ENCODE measurements around the gene RBMS3. TPM values are rescaled to one million over a fixed set of nuclear protein-coding genes. Genes with fewer than 3 reads are reported as not detected.

RBMS3 gene
- polyA plus RNA-seq, 3 donors from 2014 or later: not detected

- Mint-ChIP-seq H3K4me3 (no peak overlapping the region), H3K27ac (no peak overlapping the region), H3K27me3 (ENCODE audit: low read depth in 3 of 3) (no peaks in the 10 kb centered on the region)
These were observed 128.5 kb downstream of the RBMS3 start for GRCh38 chr3:29409409-29409808.

GRCh38 chr3:29410220-29410619 is 129.3 kb downstream of the RBMS3 start:
- H3K4me3 Mint-ChIP-seq: no peak overlapping the region
- H3K27ac Mint-ChIP-seq: no peak overlapping the region
- DNase-seq: no peak
- no peaks in the 10 kb centered on the region for H3K27me3 Mint-ChIP-seq (ENCODE audit: low read depth in 3 of 3)
- no peaks in the 10 kb centered on the region for H3K36me3 Mint-ChIP-seq
- peaks cover 0 to 14% (median 0%) of the 10 kb centered on the region in 6 donors for H3K9me3 Mint-ChIP-seq
- H3K4me1 Mint-ChIP-seq: no peaks in the 10 kb centered on the region

More at GRCh38 chr3:29409409-29409808, 128.5 kb downstream of the RBMS3 start:
- H3K9me3 Mint-ChIP-seq: peaks cover 0 to 19% (median 0%) of the 10 kb centered on the region in 6 donors
- no peaks in the 10 kb centered on the region for H3K36me3 Mint-ChIP-seq
- H3K4me1 Mint-ChIP-seq: no peaks in the 10 kb centered on the region
- DNase-seq: no peak

GRCh38 chr3:29410660-29411405 is 130.0 kb downstream of the RBMS3 start:
- Mint-ChIP-seq H3K9me3 (peaks cover 0 to 8% (median 0%) of the 10 kb centered on the region in 6 donors), H3K36me3 (no peaks in the 10 kb centered on the region), H3K27me3 (ENCODE audit: low read depth in 3 of 3) (no peaks in the 10 kb centered on the region), H3K4me1 (no peaks in the 10 kb centered on the region), H3K27ac (no peak overlapping the region), H3K4me3 (no peak overlapping the region)
- DNase-seq: no peak

GRCh38 chr3:29412110-29412509 is 131.2 kb downstream of the RBMS3 start:
- Mint-ChIP-seq H3K36me3 (no peaks in the 10 kb centered on the region), H3K27ac (no peak overlapping the region), H3K27me3 (ENCODE audit: low read depth in 3 of 3) (no peaks in the 10 kb centered on the region), H3K4me1 (no peaks in the 10 kb centered on the region), H3K4me3 (no peak overlapping the region), H3K9me3 (peaks cover 0 to 7% (median 0%) of the 10 kb centered on the region in 6 donors)
- no peak for DNase-seq

GRCh38 chr3:29414468-29415224 is 133.8 kb downstream of the RBMS3 start:
- H3K36me3 Mint-ChIP-seq: no peaks in the 10 kb centered on the region
- H3K4me1 Mint-ChIP-seq: no peaks in the 10 kb centered on the region
- H3K27ac Mint-ChIP-seq: no peak overlapping the region
- H3K9me3 Mint-ChIP-seq: peaks cover 0 to 7% (median 0%) of the 10 kb centered on the region in 6 donors
- no peaks in the 10 kb centered on the region for H3K27me3 Mint-ChIP-seq (ENCODE audit: low read depth in 3 of 3)
- no peak overlapping the region for H3K4me3 Mint-ChIP-seq
- no peak for DNase-seq

GRCh38 chr3:29415482-29416223 is 134.8 kb downstream of the RBMS3 start:
- Mint-ChIP-seq H3K4me3 (no peak overlapping the region), H3K36me3 (no peaks in the 10 kb centered on the region), H3K27me3 (ENCODE audit: low read depth in 3 of 3) (no peaks in the 10 kb centered on the region), H3K27ac (no peak overlapping the region), H3K9me3 (peaks cover 0 to 7% (median 0%) of the 10 kb centered on the region in 6 donors), H3K4me1 (no peaks in the 10 kb centered on the region)
- DNase-seq: no peak

- no peak overlapping the region for H3K27ac Mint-ChIP-seq
- H3K36me3 Mint-ChIP-seq: no peaks in the 10 kb centered on the region
- H3K4me3 Mint-ChIP-seq: no peak overlapping the region
- DNase-seq: no peak
- H3K9me3 Mint-ChIP-seq: peaks cover 0 to 5% (median 0%) of the 10 kb centered on the region in 6 donors
- H3K4me1 Mint-ChIP-seq: no peaks in the 10 kb centered on the region
- no peaks in the 10 kb centered on the region for H3K27me3 Mint-ChIP-seq (ENCODE audit: low read depth in 3 of 3)
These were observed 135.6 kb downstream of the RBMS3 start for GRCh38 chr3:29416514-29416913.

GRCh38 chr3:29420106-29420505 is 139.2 kb downstream of the RBMS3 start:
- H3K27me3 Mint-ChIP-seq (ENCODE audit: low read depth in 3 of 3): no peaks in the 10 kb centered on the region
- H3K4me3 Mint-ChIP-seq: no peak overlapping the region
- H3K4me1 Mint-ChIP-seq: no peaks in the 10 kb centered on the region
- no peaks in the 10 kb centered on the region for H3K36me3 Mint-ChIP-seq
- H3K9me3 Mint-ChIP-seq: peaks cover 0 to 3% (median under 1%) of the 10 kb centered on the region in 6 donors
- H3K27ac Mint-ChIP-seq: no peak overlapping the region
- DNase-seq: no peak

GRCh38 chr3:29426302-29427226 is 145.7 kb downstream of the RBMS3 start:
- DNase-seq: no peak
- Mint-ChIP-seq H3K27ac (no peak overlapping the region), H3K27me3 (ENCODE audit: low read depth in 3 of 3) (no peaks in the 10 kb centered on the region), H3K9me3 (peaks cover 0 to 18% (median 5%) of the 10 kb centered on the region in 6 donors), H3K4me3 (no peak overlapping the region), H3K36me3 (no peaks in the 10 kb centered on the region), H3K4me1 (no peaks in the 10 kb centered on the region)

- Mint-ChIP-seq H3K36me3 (no peaks in the 10 kb centered on the region), H3K27me3 (ENCODE audit: low read depth in 3 of 3) (no peaks in the 10 kb centered on the region), H3K4me3 (no peak overlapping the region), H3K4me1 (no peaks in the 10 kb centered on the region), H3K27ac (no peak overlapping the region), H3K9me3 (peaks cover 0 to 22% (median 5%) of the 10 kb centered on the region in 6 donors)
- no peak for DNase-seq
These were observed 146.6 kb downstream of the RBMS3 start for GRCh38 chr3:29427266-29428103.

- DNase-seq: no peak
- no peak overlapping the region for H3K4me3 Mint-ChIP-seq
- no peaks in the 10 kb centered on the region for H3K27me3 Mint-ChIP-seq (ENCODE audit: low read depth in 3 of 3)
- no peaks in the 10 kb centered on the region for H3K36me3 Mint-ChIP-seq
- H3K4me1 Mint-ChIP-seq: no peaks in the 10 kb centered on the region
- H3K27ac Mint-ChIP-seq: no peak overlapping the region
- peaks cover 0 to 26% (median 4%) of the 10 kb centered on the region in 6 donors for H3K9me3 Mint-ChIP-seq
These were observed 148.3 kb downstream of the RBMS3 start for GRCh38 chr3:29429055-29429679.

GRCh38 chr3:29430558-29430971 is 149.7 kb downstream of the RBMS3 start:
- H3K9me3 Mint-ChIP-seq: peaks cover 0 to 25% (median 4%) of the 10 kb centered on the region in 6 donors
- H3K4me1 Mint-ChIP-seq: no peaks in the 10 kb centered on the region
- H3K36me3 Mint-ChIP-seq: no peaks in the 10 kb centered on the region
- no peak for DNase-seq
- no peak overlapping the region for H3K4me3 Mint-ChIP-seq
- no peaks in the 10 kb centered on the region for H3K27me3 Mint-ChIP-seq (ENCODE audit: low read depth in 3 of 3)
- H3K27ac Mint-ChIP-seq: no peak overlapping the region
